Measurements from ENCODE around the gene FBP2.
"Not testable (repeated sequence)": the region's sequence is repeated elsewhere in the genome, so short reads cannot be mapped to it uniquely, and the experiment has no call there.

FBP2 gene

GRCh38 chr9:94603259-94604160, 9.9 kb upstream of the FBP2 start:
- DNase-seq, result no peak

- DNase-seq, result no peak
Measured at GRCh38 chr9:94602666-94603065, 9.0 kb upstream of the FBP2 start.

- DNase-seq, result no peak
Measured at GRCh38 chr9:94600715-94601114, 7.1 kb upstream of the FBP2 start.

- no peak for DNase-seq
Measured at GRCh38 chr9:94600258-94600657, 6.6 kb upstream of the FBP2 start.

GRCh38 chr9:94599102-94599501, 5.5 kb upstream of the FBP2 start:
- DNase-seq, result no peak

- not testable (repeated sequence) for DNase-seq
Measured at GRCh38 chr9:94592683-94593082, 941 bp downstream of the FBP2 start.

- no peak for DNase-seq
Measured at GRCh38 chr9:94591876-94592275, 1.7 kb downstream of the FBP2 start.

GRCh38 chr9:94591046-94591545, 2.5 kb downstream of the FBP2 start:
- DNase-seq, result not testable (repeated sequence)

GRCh38 chr9:94588681-94589080, 4.9 kb downstream of the FBP2 start:
- DNase-seq, result no peak

GRCh38 chr9:94586814-94587213, 6.8 kb downstream of the FBP2 start:
- DNase-seq, result no peak

GRCh38 chr9:94586316-94586715, 7.3 kb downstream of the FBP2 start:
- DNase-seq, result no peak

- no peak for DNase-seq
Measured at GRCh38 chr9:94584555-94584954, 9.1 kb downstream of the FBP2 start.

- no peak for DNase-seq
Measured at GRCh38 chr9:94581728-94582127, 11.9 kb downstream of the FBP2 start.

GRCh38 chr9:94577571-94577970, 16.1 kb downstream of the FBP2 start:
- no peak for DNase-seq

GRCh38 chr9:94577036-94577435, 16.6 kb downstream of the FBP2 start:
- DNase-seq, result no peak

GRCh38 chr9:94576131-94576530, 17.5 kb downstream of the FBP2 start:
- DNase-seq, result no peak

GRCh38 chr9:94568972-94569712, 24.5 kb downstream of the FBP2 start:
- no peak for DNase-seq

- DNase-seq, result no peak
Measured at GRCh38 chr9:94568250-94568889, 25.3 kb downstream of the FBP2 start.

GRCh38 chr9:94567271-94567670, 26.4 kb downstream of the FBP2 start:
- no peak for DNase-seq

- no peak for DNase-seq
Measured at GRCh38 chr9:94566550-94566949, 27.1 kb downstream of the FBP2 start.

GRCh38 chr9:94564279-94564678, 29.3 kb downstream of the FBP2 start:
- not testable (repeated sequence) for DNase-seq

- DNase-seq, result no peak
Measured at GRCh38 chr9:94563548-94563947, 30.1 kb downstream of the FBP2 start.

- no peak for DNase-seq
Measured at GRCh38 chr9:94560237-94560636, 33.4 kb downstream of the FBP2 start.
